RWPE2 (cell line): Measurements from ENCODE around the gene DNMT3A.

Experiments
- ATAC-seq: fragments of 200-7000 bp; cut with Tn5 transposase; 3 replicates; pipeline ENCODE4 v1.9.1; 2021; ENCODE audit warnings: low read depth
- DNase-seq: peaks from one replicate; pipeline ENCODE4 v3.0.0-alpha.2; 2020; ENCODE audit warnings: low spot score
- H3K27ac ChIP-seq: fragments of 450-650 bp; 2 replicates; pipeline ENCODE4 v1.5.1; 2017; ENCODE audit warnings: mild to moderate bottlenecking; ENCODE audit not compliant: poor library complexity, severe bottlenecking
- H3K27me3 ChIP-seq: fragments of 250-450 bp; sonication (Bioruptor Pico); 2 replicates; pipeline ENCODE4 v1.5.1; 2021; ENCODE audit warnings: mild to moderate bottlenecking, moderate library complexity; ENCODE audit not compliant: insufficient read depth, poor library complexity, severe bottlenecking
- H3K36me3 ChIP-seq: fragments of 250-450 bp; sonication (Bioruptor Pico); 2 replicates; pipeline ENCODE4 v1.5.1; 2020; ENCODE audit warnings: low read depth, mild to moderate bottlenecking, moderate library complexity
- H3K4me1 ChIP-seq: fragments of 250-450 bp; sonication (Bioruptor Pico); 2 replicates; pipeline ENCODE4 v1.5.1; 2021; ENCODE audit warnings: mild to moderate bottlenecking, moderate library complexity; ENCODE audit not compliant: insufficient read depth, poor library complexity, severe bottlenecking
- H3K4me3 ChIP-seq: fragments of 250-450 bp; sonication (Bioruptor Pico); 2 replicates; pipeline ENCODE4 v1.5.1; 2021; ENCODE audit warnings: mild to moderate bottlenecking, moderate library complexity; ENCODE audit not compliant: severe bottlenecking
- H3K9me3 ChIP-seq: fragments of 250-450 bp; sonication (Bioruptor Pico); 2 replicates; pipeline ENCODE4 v1.5.1; 2021; ENCODE audit warnings: mild to moderate bottlenecking, moderate library complexity; ENCODE audit not compliant: severe bottlenecking
- CTCF ChIP-seq: fragments of 450-650 bp; IDR thresholded peaks from one replicate; pipeline ENCODE4 v1.5.1; 2017; ENCODE audit warnings: mild to moderate bottlenecking, moderate library complexity; ENCODE audit not compliant: poor library complexity, severe bottlenecking

The DNMT3A gene

DNA sequence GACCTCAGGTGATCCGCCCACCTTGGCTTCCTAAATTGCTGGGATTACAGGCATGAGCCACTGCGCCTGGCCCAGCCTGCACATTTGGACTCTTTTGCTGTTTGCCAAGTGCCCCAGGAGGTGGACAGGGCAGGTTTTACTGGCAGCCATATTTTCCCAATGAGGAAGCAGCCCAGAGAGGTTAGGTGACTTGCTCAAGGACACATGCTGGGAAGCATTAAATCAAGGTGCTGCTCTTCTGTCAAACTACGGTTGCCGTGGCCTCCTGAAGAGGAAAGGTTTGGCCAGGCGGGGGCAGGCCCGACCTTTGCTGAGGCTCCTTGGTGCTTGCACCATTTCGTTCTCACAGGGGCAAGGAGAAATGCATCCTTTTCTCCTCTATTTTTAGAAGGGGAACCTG is 44.0 kb downstream of the DNMT3A start:
- Histone ChIP-seq H3K36me3 (no peaks in the 10 kb centered on the region), H3K27ac (no peak overlapping the region), H3K4me1 (peaks cover 19% of the 10 kb centered on the region), H3K4me3 (no peak overlapping the region), H3K27me3 (no peaks in the 10 kb centered on the region), H3K9me3 (no peaks in the 10 kb centered on the region)
- no peak for TF ChIP-seq CTCF
- no peak for DNase-seq
- no peak for ATAC-seq

DNA sequence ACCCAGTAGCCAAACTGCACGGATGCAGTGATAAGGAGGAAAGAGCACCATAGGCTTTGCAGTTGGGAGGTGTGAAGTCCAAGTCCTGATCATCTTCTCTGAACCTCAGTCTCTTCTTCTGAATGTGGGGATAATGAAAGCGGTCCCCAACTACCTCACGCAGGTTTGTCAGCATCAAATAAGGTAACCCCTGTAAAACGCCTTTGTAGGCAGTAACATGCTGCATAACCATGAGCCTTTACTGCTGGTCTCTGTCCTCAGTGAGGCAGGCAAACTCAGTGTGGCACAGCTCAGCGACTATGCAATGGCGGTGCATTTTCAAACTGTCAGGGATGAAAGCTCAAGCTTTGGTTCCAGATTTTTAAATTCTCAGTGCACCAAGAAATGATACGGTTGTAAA is 46.1 kb downstream of the DNMT3A start:
- Histone ChIP-seq H3K4me1 (peaks cover 10% of the 10 kb centered on the region), H3K27me3 (no peaks in the 10 kb centered on the region), H3K36me3 (no peaks in the 10 kb centered on the region), H3K27ac (no peak overlapping the region), H3K9me3 (no peaks in the 10 kb centered on the region), H3K4me3 (no peak overlapping the region)
- no peak for TF ChIP-seq CTCF
- DNase-seq (no peak), ATAC-seq (no peak)

GRCh38 chr2:25294573-25295462 is 46.9 kb downstream of the DNMT3A start:
- no peaks in the 10 kb centered on the region for H3K27me3 ChIP-seq
- peaks cover 10% of the 10 kb centered on the region for H3K4me1 ChIP-seq
- no peak overlapping the region for H3K4me3 ChIP-seq
- no peaks in the 10 kb centered on the region for H3K36me3 ChIP-seq
- ATAC-seq (peak; percentile 77), DNase-seq (no peak)
- H3K9me3 ChIP-seq, result no peaks in the 10 kb centered on the region
- no peak for TF ChIP-seq CTCF
- H3K27ac ChIP-seq, result no peak overlapping the region

- peaks cover 10% of the 10 kb centered on the region for H3K4me1 ChIP-seq
- ATAC-seq (no peak), DNase-seq (no peak)
- no peak for TF ChIP-seq CTCF
- no peak overlapping the region for H3K4me3 ChIP-seq
- H3K36me3 ChIP-seq, result no peaks in the 10 kb centered on the region
- no peaks in the 10 kb centered on the region for H3K9me3 ChIP-seq
- no peak overlapping the region for H3K27ac ChIP-seq
- H3K27me3 ChIP-seq, result no peaks in the 10 kb centered on the region
Observed at GRCh38 chr2:25293958-25294562, 47.7 kb downstream of the DNMT3A start.

DNA sequence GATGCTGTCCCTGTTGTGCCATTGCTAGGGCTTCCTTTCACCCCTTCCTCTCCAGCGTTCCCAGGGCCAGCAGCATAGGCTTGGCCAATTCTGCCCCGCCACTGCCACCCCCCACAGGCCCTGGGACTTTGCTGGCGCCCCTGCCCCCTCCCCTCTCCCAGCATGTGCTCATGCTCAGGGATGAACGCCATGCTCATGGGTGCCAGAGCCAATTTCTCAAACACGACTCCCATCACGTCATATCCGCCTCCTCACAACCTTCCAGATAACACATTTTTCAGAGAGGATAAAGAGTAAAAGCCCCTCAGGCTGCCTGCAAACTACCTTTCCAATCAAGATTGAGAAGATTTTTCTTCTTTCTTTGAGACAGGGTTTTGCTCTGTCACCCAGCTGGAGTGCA is 48.6 kb downstream of the DNMT3A start:
- H3K9me3 ChIP-seq, result no peaks in the 10 kb centered on the region
- no peaks in the 10 kb centered on the region for H3K27me3 ChIP-seq
- DNase-seq, result no peak
- no peak overlapping the region for H3K27ac ChIP-seq
- H3K4me1 ChIP-seq, result peaks cover 10% of the 10 kb centered on the region
- ATAC-seq, result no peak
- H3K4me3 ChIP-seq, result no peak overlapping the region
- TF ChIP-seq CTCF, result no peak
- H3K36me3 ChIP-seq, result no peaks in the 10 kb centered on the region
